ENCODE data around the gene ZSCAN21. TPM values are rescaled to one million over a fixed set of nuclear protein-coding genes. Genes with fewer than 3 reads are reported as not detected.
A peak's percentile ranks its signal among the peaks of the same experiment; 100 is the strongest.

ZSCAN21 gene
- polyA plus RNA-seq, 3 donors, result 1.5 to 4.6 (median 4.4) TPM

- H3K79me2 ChIP-seq (ENCODE audit: insufficient read depth, low read length), result peaks cover 12% of the 10 kb centered on the region
- H3K36me3 Mint-ChIP-seq, result peaks cover 29 to 30% of the 10 kb centered on the region in 2 donors
- H3K4me2 ChIP-seq (replicated peaks; ENCODE audit: extremely low read depth, low read length, poor library complexity, severe bottlenecking), result peak overlapping the region; percentile 98
- H3K27ac Mint-ChIP-seq, result peak overlapping the region; percentile 56 to 93 (median 90)
- H3K9ac ChIP-seq (ENCODE audit: insufficient read depth, low read length, poor library complexity, severe bottlenecking), result peak overlapping the region; percentile 81
- H3K4me1 Mint-ChIP-seq, result peaks cover 24% of the 10 kb centered on the region
- peaks cover 23 to 34% of the 10 kb centered on the region in 2 donors for H3K4me1 ChIP-seq (ENCODE audit: control insufficient read depth in 1 of 2, insufficient read depth in 2 of 2, low read length in 2 of 2)
- no peaks in the 10 kb centered on the region for H4K20me1 ChIP-seq (ENCODE audit: insufficient read depth, low read length)
- peak overlapping the region; percentile 43 to 78 for H3K27ac ChIP-seq (ENCODE audit: low read depth in 1 of 2, low read length in 2 of 2)
- no peak for TF ChIP-seq CTCF (IDR thresholded peaks at IDR 0.05)
- peak overlapping the region; percentile 87 to 92 for H3K4me3 Mint-ChIP-seq
- intact Hi-C loops (cut with micrococcal nuclease), result loop anchor here (10.0 kb wide), 1 partner anchor 73 kb away; the partner anchor contains the start of gene ZKSCAN1 (in 2 of the 2)
- WGBS (ENCODE audit: insufficient coverage), result 93% methylated on average over 6 of the region's 11 CpGs
- H3K4me3 ChIP-seq (replicated peaks in 1 of 3; ENCODE audit: low read depth in 2 of 3, low read length in 3 of 3), result peak overlapping the region; percentile 94 to 96 (median 95)
- DNase-seq, result no peak
- H3K27me3 Mint-ChIP-seq (ENCODE audit: low read depth in 3 of 3), result peaks cover 4 to 8% (median 7%) of the 10 kb centered on the region in 3 donors
- H3K27me3 ChIP-seq (ENCODE audit: control insufficient read depth in 2 of 2, insufficient read depth in 2 of 2, low read length in 2 of 2), result no peaks in the 10 kb centered on the region
- H2AFZ ChIP-seq (ENCODE audit: insufficient read depth, low read depth, low read length, poor library complexity, severe bottlenecking), result peak overlapping the region; percentile 94
- peaks cover 0 to 2% (median 0%) of the 10 kb centered on the region in 7 donors for H3K9me3 Mint-ChIP-seq
- peaks cover 30% of the 10 kb centered on the region in 2 donors for H3K36me3 ChIP-seq (replicated peaks in 1 of 2; ENCODE audit: control insufficient read depth in 1 of 2, insufficient read depth in 2 of 2, low read length in 2 of 2)
- H3K9me3 ChIP-seq (replicated peaks in 1 of 2; ENCODE audit: control insufficient read depth in 1 of 2, insufficient read depth in 1 of 2, low read length in 2 of 2), result no peaks in the 10 kb centered on the region
Observed at GRCh38 chr7:100088095-100088620, 38.6 kb downstream of the ZSCAN21 start.

GRCh38 chr7:100088621-100089457 is 39.3 kb downstream of the ZSCAN21 start, which contains the start of gene COPS6:
COPS6 (plus strand) TSS chr7:100088969; CDS start chr7:100088991, 22 bp downstream.
- WGBS (ENCODE audit: insufficient coverage), result 0% methylated on average over 48 of the region's 68 CpGs
- peak within 1 kb of the TSS; percentile 98 for H3K4me2 ChIP-seq (replicated peaks; ENCODE audit: extremely low read depth, low read length, poor library complexity, severe bottlenecking)
- intact Hi-C loops (cut with micrococcal nuclease), result loop anchor here (10.0 kb wide), 1 partner anchor 74 kb away; the partner anchor contains the start of gene ZKSCAN1 (in 2 of the 2)
- peaks cover 37% of the 10 kb centered on the region in 2 donors for H3K36me3 ChIP-seq (replicated peaks in 1 of 2; ENCODE audit: control insufficient read depth in 1 of 2, insufficient read depth in 2 of 2, low read length in 2 of 2)
- H3K4me3 Mint-ChIP-seq, result peak within 1 kb of the TSS; percentile 87 to 92
- H3K27me3 Mint-ChIP-seq (ENCODE audit: low read depth in 3 of 3), result peaks cover under 1 to 4% (median 4%) of the 10 kb centered on the region in 3 donors
- H3K27me3 ChIP-seq (ENCODE audit: control insufficient read depth in 2 of 2, insufficient read depth in 2 of 2, low read length in 2 of 2), result no peaks in the 10 kb centered on the region
- peaks cover 22% of the 10 kb centered on the region for H3K4me1 Mint-ChIP-seq
- H3K9me3 Mint-ChIP-seq, result no peaks in the 10 kb centered on the region
- peak within 1 kb of the TSS; percentile 94 for H2AFZ ChIP-seq (ENCODE audit: insufficient read depth, low read depth, low read length, poor library complexity, severe bottlenecking)
- peaks cover 12% of the 10 kb centered on the region for H3K79me2 ChIP-seq (ENCODE audit: insufficient read depth, low read length)
- peaks cover 36 to 37% of the 10 kb centered on the region in 2 donors for H3K36me3 Mint-ChIP-seq
- H3K9ac ChIP-seq (ENCODE audit: insufficient read depth, low read length, poor library complexity, severe bottlenecking), result peak within 1 kb of the TSS; percentile 81
- peak within 1 kb of the TSS; percentile 94 to 96 (median 95) for H3K4me3 ChIP-seq (replicated peaks in 1 of 3; ENCODE audit: low read depth in 2 of 3, low read length in 3 of 3)
- peak; percentile 60 to 81 (median 61) for DNase-seq
- H3K9me3 ChIP-seq (replicated peaks in 1 of 2; ENCODE audit: control insufficient read depth in 1 of 2, insufficient read depth in 1 of 2, low read length in 2 of 2), result no peaks in the 10 kb centered on the region
- no peaks in the 10 kb centered on the region for H4K20me1 ChIP-seq (ENCODE audit: insufficient read depth, low read length)
- peaks cover 22 to 33% of the 10 kb centered on the region in 2 donors for H3K4me1 ChIP-seq (ENCODE audit: control insufficient read depth in 1 of 2, insufficient read depth in 2 of 2, low read length in 2 of 2)
- no peak for TF ChIP-seq CTCF (IDR thresholded peaks at IDR 0.05)
- peak within 1 kb of the TSS; percentile 78 to 93 (median 90) for H3K27ac Mint-ChIP-seq
- H3K27ac ChIP-seq (ENCODE audit: low read depth in 1 of 2, low read length in 2 of 2), result peak within 1 kb of the TSS; percentile 43 to 78
